Amygdala (tissue), 56 donors: Measurements from ENCODE around the gene MAP3K5.
"Not testable (repeated sequence)": the region's sequence is repeated elsewhere in the genome, so short reads cannot be mapped to it uniquely, and the experiment has no call there.

Experiments used
- DNase-seq, 56 donors: peaks; one replicate each; lab custom pipeline; 2025; lab: John Stamatoyannopoulos, UW

MAP3K5 gene

GRCh38 chr6:136592930-136593673 is 199.2 kb downstream of the MAP3K5 start:
- DNase-seq, result no peak

- DNase-seq, result no peak
Measured at GRCh38 chr6:136591617-136592016, 200.7 kb downstream of the MAP3K5 start.

GRCh38 chr6:136590846-136591245 is 201.4 kb downstream of the MAP3K5 start:
- DNase-seq, result not testable (repeated sequence)

GRCh38 chr6:136587527-136587926 is 204.8 kb downstream of the MAP3K5 start:
- DNase-seq, result no peak

GRCh38 chr6:136586295-136586694 is 206.0 kb downstream of the MAP3K5 start:
- DNase-seq, result no peak

GRCh38 chr6:136585523-136585922 is 206.8 kb downstream of the MAP3K5 start:
- DNase-seq, result not testable (repeated sequence)

GRCh38 chr6:136584290-136584689 is 208.0 kb downstream of the MAP3K5 start:
- DNase-seq, result not testable (repeated sequence)

GRCh38 chr6:136582711-136583471 is 209.4 kb downstream of the MAP3K5 start:
- no peak for DNase-seq

- no peak for DNase-seq
Measured at GRCh38 chr6:136579800-136580199, 212.5 kb downstream of the MAP3K5 start.

- no peak for DNase-seq
Measured at GRCh38 chr6:136576821-136577220, 215.5 kb downstream of the MAP3K5 start.

GRCh38 chr6:136571496-136571895 is 220.8 kb downstream of the MAP3K5 start:
- DNase-seq, result no peak

GRCh38 chr6:136571065-136571464 is 221.2 kb downstream of the MAP3K5 start:
- no peak for DNase-seq

- DNase-seq, result no peak
Measured at GRCh38 chr6:136568129-136568528, 224.1 kb downstream of the MAP3K5 start.

- DNase-seq, result no peak
Measured at GRCh38 chr6:136567688-136568087, 224.6 kb downstream of the MAP3K5 start.

GRCh38 chr6:136566851-136567250 is 225.4 kb downstream of the MAP3K5 start:
- no peak for DNase-seq

- peak in 1 of 56 donors; percentile 6 for DNase-seq
Measured at GRCh38 chr6:136566007-136566487, 226.2 kb downstream of the MAP3K5 start.

- DNase-seq, result no peak
Measured at GRCh38 chr6:136564180-136564579, 228.1 kb downstream of the MAP3K5 start.

- DNase-seq, result peak in 1 of 56 donors; percentile 9
Measured at GRCh38 chr6:136563386-136564152, 228.7 kb downstream of the MAP3K5 start.

GRCh38 chr6:136562211-136562610 is 230.1 kb downstream of the MAP3K5 start:
- DNase-seq, result no peak

- DNase-seq, result no peak
Measured at GRCh38 chr6:136553166-136553787, 239.0 kb downstream of the MAP3K5 start.
